HG02970 (cell line): Measurements from ENCODE around the gene COL16A1.

Experiments used
- ATAC-seq: cut with Tn5 transposase; IDR thresholded peaks from one replicate; pipeline ENCODE4 v1.9.1; 2021; ENCODE audit warnings: mild to moderate bottlenecking, moderate library complexity, moderate number of reproducible peaks; ENCODE audit not compliant: unreplicated experiment, low FRiP score

Gene COL16A1

DNA sequence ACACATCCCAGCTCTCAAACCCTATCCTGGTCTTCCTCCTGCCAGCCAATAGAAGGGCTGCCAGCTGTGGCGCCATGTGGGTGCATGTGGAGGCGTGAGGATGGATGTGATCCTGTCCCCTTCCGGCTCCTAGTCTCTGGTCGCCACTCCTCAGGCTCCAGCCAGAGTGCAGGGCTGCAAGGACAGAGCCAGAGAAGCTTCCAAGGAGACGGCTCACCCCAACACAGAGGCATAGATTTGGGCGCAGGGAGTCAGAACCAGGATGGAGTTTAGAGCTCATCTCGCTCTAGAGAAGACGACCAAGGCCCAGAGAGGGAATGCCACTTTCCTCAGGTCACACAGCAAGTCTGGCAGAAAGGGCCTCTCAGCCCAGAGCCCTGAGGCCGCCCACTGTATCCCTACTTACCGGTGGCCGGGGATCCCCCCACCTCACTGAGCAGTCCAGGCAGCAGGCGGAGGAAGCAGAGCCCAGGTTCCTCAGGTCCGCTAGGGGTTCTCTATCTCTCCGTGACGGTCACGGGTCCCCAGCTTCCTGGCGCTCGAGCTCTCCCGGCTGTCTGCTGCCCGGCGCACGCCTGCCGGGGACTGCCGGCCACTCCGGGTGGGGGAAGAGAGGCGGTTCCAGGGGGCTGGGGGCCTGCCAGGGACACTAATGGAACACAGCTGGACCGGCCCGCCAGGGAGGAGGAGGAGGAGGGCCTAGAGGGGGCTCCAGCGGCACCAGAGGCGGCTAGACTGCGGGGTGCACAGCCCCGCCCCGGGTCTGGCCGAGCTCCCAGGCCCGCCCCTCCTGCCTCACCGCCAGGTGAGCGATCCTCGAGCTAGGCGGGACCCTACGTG is at the start of gene COL16A1:
Gene COL16A1 (minus strand): TSS at position 587 of the 840 bp plus-strand sequence. CDS start 1,824 bp downstream, outside the sequence.
- ATAC-seq = no peak

DNA sequence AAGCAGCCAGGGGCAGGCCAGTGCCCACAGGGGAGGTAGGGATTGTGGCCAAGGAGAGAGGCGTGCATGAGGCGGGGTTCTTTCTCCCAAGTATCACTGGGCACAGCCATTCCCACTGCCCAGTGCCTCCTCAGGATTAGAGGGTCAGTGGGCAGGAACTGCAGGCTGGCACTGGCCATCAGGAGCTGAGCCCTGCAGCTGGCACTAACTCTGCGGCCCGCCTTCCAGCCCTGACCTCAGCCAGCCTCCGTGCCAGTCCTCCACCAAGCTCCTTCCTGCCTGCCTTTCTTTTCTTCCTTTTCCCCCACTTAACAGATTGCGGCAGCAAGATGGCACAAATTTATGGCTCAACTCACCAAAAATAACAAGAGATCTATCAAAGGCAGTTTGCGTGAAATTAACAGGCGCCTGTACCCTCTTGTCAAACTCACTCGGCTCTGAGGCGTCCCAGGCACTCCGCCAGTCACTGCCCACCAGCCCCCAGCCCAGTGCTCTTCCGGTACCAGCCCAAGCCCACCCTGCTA is 49.2 kb upstream of the COL16A1 start:
- no peak for ATAC-seq

DNA sequence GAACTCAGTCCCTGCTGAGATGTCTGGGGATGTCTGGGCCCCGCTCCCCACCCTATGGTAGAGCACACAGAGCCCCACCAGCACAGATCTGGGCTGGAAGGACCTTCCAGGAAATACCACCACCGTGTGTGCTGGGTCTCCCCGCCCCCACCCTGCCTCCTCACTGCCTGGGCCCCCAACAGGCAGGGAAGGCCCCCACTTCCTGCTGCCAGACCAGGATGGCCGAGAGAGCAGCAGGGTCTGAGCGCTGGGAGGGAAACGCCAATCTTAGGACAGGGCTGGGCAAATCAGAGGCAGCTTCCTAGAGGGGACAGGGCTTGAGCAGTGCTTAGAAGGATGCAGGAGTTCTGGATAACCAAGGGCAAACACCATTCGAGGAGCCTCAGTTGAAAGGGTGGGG is 48.4 kb upstream of the COL16A1 start:
- no peak for ATAC-seq

DNA sequence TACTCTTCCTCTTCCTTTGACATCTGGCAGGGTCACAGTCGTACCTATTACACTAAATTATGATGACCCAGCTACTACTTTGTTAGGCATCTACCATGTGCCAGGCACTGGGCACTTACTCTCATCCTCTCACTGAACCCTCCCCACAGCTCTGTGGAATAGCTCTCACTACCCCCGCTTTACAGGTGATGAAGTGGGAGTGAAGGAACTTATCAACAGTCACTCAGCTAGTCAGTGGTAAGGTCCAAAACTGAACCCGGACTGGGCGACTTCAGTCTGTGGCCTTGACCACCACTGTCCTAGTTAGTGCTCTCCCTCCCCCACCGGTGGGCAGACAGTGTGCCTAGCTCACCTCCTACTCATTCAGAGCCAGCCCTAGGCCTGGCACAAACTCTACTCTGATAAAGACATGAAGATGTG is 48.0 kb upstream of the COL16A1 start:
- no peak for ATAC-seq

DNA sequence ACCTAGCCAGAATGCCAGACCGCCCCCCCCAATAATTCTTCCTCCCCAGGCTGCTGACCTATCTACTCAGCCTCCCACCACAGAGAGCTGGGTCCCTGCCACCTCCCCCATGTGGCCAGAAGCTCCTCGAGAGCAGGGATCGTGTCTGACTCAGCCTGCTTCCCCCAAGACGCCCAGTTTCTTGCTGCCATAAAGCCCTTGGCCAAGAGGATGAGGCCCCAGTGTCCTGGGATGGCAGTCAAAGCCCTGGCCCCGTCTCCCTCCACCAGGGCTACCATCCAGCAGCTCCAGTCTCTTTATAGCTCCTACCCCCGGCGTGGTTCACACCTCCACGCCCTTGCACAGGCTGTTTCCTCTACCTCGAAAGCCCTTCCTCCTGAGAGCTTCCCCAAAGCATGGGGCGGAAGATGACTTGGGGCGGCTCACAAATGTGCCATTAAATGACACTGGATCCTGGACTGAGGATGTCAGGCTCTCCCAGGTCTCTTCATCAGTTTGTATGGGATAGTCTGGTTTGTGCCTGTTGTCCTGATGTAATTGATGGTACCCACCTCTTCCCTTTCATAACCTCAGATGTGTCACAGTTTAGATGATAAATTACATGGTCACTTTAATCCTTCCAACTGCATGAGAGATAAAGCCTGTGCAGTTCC is 47.2 kb upstream of the COL16A1 start:
- ATAC-seq = no peak

DNA sequence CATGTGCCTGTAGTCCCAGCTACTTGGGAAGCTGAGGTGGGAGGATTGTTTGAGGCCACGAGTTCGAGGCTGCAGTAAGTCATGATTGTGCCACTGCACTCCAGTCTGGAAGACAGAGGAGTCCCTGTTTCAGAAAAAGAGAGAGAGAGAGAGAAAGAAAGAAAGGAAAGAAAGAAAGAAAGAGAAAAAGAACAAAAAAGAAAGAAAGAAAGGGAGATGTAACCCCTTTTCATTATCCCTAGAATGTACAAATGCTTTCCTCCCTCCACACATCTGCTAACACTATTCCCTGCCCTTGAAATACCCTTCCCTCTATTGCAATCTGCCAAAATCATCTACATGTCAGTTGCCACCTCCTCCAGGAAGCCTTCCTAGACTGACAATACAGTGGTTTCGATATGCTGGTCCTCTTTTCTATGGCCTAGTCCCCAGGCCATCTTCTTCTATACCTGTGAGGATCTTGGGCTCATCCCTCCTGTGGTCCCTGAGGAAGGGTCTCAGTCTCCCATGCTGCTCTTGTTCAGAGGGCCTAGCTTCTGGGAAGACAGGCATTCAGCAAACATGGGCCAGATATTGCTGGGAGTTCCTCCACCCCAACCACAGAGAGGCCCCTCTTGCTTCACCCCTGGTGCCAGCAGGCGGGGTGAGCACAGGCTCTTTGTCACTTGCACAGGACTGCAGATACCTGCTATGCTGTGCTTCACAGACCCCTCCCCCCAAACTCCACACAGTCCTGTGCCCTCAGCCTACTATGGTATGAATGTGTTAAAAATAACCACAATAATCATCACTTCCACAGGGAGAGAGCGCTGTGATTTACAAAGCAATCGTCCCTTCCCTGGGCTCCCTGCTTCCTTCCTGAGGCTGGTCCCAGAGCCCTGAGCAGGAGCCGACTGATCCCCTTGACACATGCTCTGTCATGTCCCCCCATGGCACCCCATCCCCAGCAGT is 46.2 kb upstream of the COL16A1 start:
- ATAC-seq = no peak

DNA sequence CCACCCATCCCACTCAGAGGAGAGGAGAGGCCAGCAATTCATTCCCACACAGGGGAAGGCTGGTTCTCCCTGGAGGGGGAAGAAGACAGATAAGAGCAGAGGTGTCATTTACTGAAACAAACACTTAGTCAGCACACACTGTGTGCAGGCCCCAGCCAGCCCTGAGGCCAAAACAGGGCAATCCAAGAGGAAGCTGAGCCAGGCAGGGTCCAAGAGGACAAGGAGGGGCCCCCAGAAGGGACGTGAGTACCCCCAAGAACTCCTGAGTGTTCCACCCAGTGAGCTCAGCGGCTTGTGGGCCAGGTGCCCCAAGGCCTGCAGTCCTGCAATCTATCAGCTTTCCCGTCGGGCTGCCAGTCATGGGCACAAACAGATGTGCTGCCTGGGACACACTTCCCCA is 44.5 kb upstream of the COL16A1 start:
- no peak for ATAC-seq

DNA sequence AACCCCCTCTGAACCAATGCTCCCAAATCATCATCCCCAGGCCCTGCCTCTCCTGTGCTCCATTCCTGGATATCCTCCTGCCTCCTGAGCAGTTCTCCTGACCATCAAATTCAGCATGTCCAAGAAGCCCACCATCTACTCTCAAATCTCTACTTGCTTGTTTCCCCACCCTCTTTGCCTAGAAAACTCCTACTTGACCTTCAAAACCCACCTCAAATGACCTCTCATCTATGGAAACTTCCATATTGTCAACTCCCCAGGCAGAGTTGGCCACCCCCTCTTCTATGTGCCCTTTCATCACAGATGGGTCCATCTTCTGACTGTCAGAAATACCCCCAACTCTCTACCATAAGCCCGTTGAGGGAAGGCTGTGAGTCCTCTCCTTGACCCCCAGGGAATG is 43.5 kb upstream of the COL16A1 start:
- no peak for ATAC-seq

DNA sequence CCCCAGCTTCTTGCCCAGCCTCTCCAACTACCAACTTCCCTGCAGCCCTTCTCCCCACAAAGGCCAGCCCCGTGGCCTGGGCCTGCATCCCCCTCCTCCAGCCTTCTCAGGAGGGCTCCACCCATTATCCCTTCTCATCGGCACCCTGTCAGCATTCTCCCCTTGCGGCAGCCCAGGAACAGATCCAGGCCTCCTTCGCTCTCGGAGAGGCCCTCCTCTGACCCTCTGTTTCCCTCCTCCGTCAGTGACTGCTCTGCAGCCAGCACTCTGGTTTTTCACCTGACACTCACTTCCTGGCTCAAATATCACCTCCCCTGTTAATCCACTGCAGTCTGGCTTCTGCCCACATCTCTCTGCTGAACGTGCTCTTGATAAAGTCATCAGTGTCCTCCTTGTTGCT is 42.9 kb upstream of the COL16A1 start:
- ATAC-seq = no peak

DNA sequence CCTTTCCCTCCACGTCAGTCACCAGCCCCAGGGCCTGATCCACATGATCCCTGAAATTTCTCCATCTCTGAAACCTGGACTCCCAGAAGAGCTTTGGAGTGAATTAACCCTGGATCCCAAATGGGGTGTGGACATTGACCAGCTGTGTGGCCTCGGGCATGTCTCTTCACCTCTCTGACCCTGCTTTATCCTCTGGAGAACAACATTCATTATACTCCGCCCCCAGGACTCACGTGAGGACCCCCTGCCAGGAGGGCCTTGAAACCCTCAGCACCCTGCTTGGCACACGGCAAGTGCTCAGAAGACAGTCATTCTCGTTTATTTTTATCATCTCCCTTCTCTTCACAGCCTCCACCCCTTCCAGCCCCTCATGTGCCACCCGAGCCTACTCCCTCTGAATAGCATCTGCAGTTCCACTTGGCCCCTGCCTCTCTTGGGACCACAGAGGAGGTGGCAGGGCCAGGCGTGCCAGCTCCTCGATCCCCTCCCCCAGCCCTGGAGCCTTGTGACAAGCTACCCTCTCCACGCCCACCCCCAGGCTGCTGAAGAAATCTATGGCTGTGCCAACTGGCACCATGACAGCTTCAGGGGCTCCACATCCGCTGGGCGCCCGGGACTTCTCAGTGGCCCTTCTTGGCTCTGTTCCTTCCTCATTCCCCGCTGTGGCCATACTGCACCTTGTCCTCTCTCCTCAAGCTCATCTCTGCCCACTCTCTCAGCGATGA is 42.3 kb upstream of the COL16A1 start:
- ATAC-seq = no peak

DNA sequence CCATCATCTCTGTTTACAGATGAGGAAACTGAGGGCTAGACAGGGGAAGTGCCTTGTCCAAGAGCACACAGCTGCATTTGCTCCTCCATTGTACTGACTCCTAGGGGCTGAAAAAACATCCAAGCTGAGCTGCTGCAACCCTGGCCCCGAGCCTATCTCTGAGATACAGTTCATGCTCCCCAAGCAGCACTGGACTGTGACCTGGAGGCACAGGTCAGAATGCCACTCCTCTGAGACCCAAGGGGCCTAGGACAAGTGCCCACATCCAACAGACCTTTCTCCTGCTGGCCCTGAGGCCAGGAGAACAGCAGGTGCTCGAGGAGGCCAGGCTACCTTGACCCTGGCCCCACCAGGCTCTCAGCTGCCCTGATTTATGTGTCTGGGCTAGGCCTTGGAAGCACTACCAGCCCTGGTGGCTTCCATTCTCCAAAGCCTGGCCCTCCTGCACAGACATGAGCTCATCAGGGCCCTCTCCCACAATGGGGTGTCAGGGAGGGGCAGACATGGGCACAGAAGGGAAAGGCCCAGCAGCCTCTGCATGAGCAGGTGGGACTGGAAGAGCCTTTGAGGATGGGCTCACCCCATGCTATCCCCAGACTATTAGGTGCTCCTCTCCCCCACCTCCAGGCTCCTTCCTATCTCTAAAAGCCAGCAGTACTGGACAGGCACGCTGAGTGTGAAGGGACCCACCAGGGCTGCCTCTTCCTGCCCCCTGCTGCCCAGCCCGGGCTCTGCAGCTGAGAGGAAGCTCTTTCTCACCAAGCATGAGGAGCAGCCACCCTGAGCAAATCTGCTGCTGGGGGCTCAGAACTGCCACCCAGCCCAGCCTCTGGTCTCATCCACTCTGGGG is 41.5 kb upstream of the COL16A1 start:
- ATAC-seq = no peak

DNA sequence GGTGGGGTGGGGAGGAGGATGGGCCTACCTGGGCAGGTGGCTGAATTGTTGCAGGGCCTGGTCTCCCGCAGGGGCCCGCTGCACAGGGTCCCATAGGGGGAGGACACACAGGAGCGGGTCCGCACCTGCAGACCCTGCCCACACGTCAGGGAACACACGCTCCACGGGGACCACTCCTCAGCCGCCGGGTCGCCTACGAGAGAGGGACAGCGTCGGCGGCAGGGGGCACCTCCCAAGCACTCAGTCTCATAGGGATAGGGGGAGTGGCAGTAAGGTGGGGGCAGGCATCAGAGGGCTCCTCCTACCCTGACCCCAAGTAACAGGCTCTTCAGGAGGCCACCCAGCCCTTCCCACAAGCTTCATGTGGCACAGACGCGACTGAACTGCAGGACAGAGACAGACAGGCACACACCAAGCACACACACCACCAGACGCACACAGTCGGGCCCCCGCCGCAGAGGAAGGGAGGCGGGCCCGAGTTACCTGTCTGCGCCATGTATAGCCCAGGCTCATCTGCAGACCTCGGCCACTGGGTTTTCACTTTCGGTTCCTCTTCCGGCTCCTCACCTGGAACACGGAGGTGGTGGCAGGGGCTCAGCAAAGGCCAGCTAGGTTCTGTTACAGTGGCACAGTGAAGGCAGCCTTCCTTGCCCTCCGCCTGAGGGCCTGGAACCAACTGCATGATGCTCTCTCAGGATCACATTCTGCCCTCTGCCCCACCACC is 40.5 kb upstream of the COL16A1 start:
- ATAC-seq = no peak

DNA sequence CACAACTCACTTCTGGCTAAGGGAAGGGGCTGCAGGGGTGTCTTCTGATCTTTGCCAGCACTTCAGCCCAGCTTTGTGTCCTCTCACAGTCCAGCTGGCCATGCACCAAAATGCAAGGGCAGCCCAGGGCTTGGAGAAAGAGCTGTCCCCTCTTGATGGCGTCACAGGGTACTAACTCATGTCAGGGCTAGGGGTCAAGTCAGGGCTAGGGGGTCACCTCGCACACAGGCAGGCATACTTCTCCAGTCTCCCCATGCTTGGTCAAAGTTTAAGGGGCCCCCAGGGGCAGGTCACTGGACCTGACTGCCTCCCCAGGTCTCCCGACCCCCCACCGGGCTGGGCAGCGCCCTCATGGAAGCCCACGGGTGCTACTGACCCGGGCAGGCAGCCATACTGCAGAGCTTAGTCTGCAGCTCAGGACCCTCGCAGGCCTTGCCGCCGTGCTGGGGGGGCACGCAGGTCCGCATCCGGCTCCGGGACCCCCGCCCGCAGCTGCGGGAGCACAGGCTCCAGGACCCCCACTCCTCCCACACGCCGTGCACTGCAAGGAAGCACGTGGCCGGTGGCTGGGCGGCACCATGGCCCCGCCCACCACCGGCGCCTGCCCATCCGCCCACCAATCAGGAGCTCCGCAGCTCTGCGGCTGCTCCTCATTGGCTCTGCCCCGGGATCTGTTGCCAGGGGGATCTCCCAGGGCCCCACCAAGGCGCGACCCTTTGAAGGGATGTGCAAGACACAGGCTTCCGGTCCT is 38.8 kb upstream of the COL16A1 start:
- ATAC-seq = no peak

DNA sequence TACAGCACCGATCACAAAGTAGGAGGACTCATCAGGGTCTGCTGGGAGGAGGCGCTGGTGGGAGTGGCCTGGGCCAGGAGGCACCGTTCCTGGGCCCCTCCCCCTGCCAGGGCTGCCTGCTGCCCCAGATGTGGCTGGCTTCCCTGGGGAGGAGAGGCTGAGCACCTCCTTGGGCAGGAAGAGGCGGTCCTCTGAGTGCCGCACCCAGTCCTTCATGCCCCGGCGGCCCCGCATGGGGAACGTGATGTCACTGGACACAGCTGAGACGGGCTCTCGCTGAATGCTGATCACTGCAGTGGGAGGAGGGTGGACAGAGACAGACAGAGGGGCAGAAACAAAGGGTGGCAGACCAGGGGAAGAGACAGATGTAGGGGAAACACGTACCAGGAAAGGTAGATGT is 35.5 kb upstream of the COL16A1 start:
- ATAC-seq = no peak

DNA sequence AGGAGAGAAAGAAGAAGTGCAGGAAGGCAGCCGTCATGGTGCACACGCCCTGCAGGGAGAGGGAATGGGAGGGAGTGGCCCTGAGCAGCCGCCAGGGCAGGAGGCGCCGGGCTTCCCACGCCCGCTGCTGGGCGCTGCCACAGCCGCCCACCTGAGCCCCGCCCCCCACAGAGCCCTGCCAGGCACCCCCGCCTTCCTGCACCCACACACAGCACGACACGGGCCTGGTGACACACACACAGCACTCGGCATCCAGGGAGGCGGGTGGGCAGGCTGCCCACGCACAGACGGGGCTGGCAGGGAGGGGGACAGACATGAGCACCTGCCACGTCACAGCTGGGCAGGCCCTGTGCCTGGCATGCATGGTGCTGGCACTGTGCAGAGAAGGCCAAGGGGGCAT is 32.9 kb upstream of the COL16A1 start:
- ATAC-seq = no peak

DNA sequence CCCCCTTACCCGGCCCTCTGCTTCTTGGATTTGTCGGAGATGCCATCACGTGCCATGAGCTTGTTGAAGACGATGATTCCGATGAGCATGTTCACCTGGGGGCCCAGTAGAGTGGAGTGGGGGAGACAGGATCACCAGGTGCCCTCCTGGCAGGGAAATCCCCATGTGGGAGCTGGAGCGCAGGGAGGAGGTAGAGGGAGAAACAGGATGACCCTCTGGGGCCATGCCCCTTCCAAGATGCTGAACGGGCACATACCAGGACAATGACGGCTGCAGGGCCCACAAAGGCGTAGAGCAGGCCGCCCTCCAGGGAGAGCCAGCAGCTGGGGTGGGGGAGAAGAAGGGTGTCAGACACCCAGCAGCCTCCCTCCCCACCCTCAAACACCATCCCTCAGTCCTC is 31.8 kb upstream of the COL16A1 start:
- no peak for ATAC-seq

DNA sequence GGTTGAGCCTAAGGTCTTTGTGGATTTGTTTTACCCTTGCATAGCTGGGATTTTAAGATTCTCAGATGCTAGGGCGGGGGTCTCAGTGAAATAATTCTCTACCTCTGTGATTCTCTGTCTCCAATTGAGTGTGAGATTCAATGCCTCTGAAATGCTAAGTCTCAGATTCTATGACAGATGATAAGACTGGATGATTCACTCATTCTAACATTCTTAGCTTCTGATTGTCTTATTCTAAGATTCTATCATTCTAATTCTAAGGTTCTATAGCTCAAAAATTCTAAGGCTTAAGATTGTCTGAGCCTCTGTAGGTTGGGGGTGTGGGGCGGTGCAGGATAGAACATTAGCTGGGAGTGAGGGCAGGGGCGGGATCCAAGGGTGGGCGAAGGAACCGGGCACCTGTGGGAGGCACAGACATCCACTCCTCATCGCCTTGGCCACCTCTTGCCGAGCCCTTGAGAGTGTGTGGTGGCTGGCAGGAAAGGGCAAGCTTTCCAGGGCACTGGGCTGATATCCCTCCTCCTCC is 30.8 kb upstream of the COL16A1 start:
- no peak for ATAC-seq
